ENCODE results near the gene GRIA3. TPM values are rescaled to one million over a fixed set of nuclear protein-coding genes. Genes with fewer than 3 reads are reported as not detected.

The GRIA3 gene
- total and polyA plus RNA-seq, 4 experiments from 2014 or later = not detected

- Histone ChIP-seq H3K4me3 (ENCODE audit: low read length in 2 of 2) (no peak overlapping the region), H3K9me3 (ENCODE audit: control insufficient read depth in 1 of 2, low read length in 2 of 2) (no peaks in the 10 kb centered on the region), H3K27ac (ENCODE audit: low read depth, low read length) (no peak overlapping the region), H3K36me3 (ENCODE audit: insufficient read depth, low read length) (no peaks in the 10 kb centered on the region), H3K27me3 (ENCODE audit: insufficient read depth, low read length) (no peaks in the 10 kb centered on the region), H3K4me1 (ENCODE audit: insufficient read depth, low read length) (no peaks in the 10 kb centered on the region)
- Mint-ChIP-seq H3K4me3 (no peak overlapping the region), H3K4me1 (no peaks in the 10 kb centered on the region), H3K27ac (no peak overlapping the region), H3K36me3 (no peaks in the 10 kb centered on the region), H3K9me3 (no peaks in the 10 kb centered on the region), H3K27me3 (no peaks in the 10 kb centered on the region)
- ChIA-PET POLR2A (ENCODE audit: partially characterized antibody) (no interaction called here), CTCF (ENCODE audit: partially characterized antibody) (no interaction called here)
- intact Hi-C loops (cut with micrococcal nuclease) = no loop called here
- DNase-seq = no peak
Observed at GRCh38 chrX:123481913-123482851, 298.1 kb downstream of the GRIA3 start.

- H3K27me3 Mint-ChIP-seq = peaks cover 0 to 1% of the 10 kb centered on the region in 2 donors
- CTCF ChIA-PET (ENCODE audit: partially characterized antibody) = no interaction called here
Observed at GRCh38 chrX:123486297-123486696, 302.2 kb downstream of the GRIA3 start.

GRCh38 chrX:123487236-123487635, 303.2 kb downstream of the GRIA3 start:
- ChIA-PET CTCF (ENCODE audit: partially characterized antibody) (no interaction called here), POLR2A (ENCODE audit: partially characterized antibody) (no interaction called here)
- Mint-ChIP-seq H3K9me3 (no peaks in the 10 kb centered on the region), H3K27ac (no peak overlapping the region), H3K27me3 (peaks cover 0 to 1% of the 10 kb centered on the region in 2 donors), H3K4me3 (no peak overlapping the region), H3K4me1 (no peaks in the 10 kb centered on the region), H3K36me3 (no peaks in the 10 kb centered on the region)
- H3K36me3 ChIP-seq (ENCODE audit: insufficient read depth, low read length) = no peaks in the 10 kb centered on the region
- intact Hi-C loops (cut with micrococcal nuclease) = no loop called here
- DNase-seq = no peak
- no peaks in the 10 kb centered on the region for H3K9me3 ChIP-seq (ENCODE audit: control insufficient read depth in 1 of 2, low read length in 2 of 2)
- no peak overlapping the region for H3K4me3 ChIP-seq (ENCODE audit: low read length in 2 of 2)
- H3K27me3 ChIP-seq (ENCODE audit: insufficient read depth, low read length) = no peaks in the 10 kb centered on the region
- H3K4me1 ChIP-seq (ENCODE audit: insufficient read depth, low read length) = no peaks in the 10 kb centered on the region
- H3K27ac ChIP-seq (ENCODE audit: low read depth, low read length) = no peak overlapping the region

More at GRCh38 chrX:123486297-123486696, 302.2 kb downstream of the GRIA3 start:
- Histone ChIP-seq H3K27me3 (ENCODE audit: insufficient read depth, low read length) (no peaks in the 10 kb centered on the region), H3K27ac (ENCODE audit: low read depth, low read length) (no peak overlapping the region), H3K36me3 (ENCODE audit: insufficient read depth, low read length) (no peaks in the 10 kb centered on the region), H3K9me3 (ENCODE audit: control insufficient read depth in 1 of 2, low read length in 2 of 2) (no peaks in the 10 kb centered on the region), H3K4me1 (ENCODE audit: insufficient read depth, low read length) (no peaks in the 10 kb centered on the region), H3K4me3 (ENCODE audit: low read length in 2 of 2) (no peak overlapping the region)
- intact Hi-C loops (cut with micrococcal nuclease) = no loop called here
- POLR2A ChIA-PET (ENCODE audit: partially characterized antibody) = no interaction called here
- Mint-ChIP-seq H3K4me1 (no peaks in the 10 kb centered on the region), H3K4me3 (no peak overlapping the region), H3K27ac (no peak overlapping the region), H3K36me3 (no peaks in the 10 kb centered on the region), H3K9me3 (no peaks in the 10 kb centered on the region)
- DNase-seq = no peak

DNA sequence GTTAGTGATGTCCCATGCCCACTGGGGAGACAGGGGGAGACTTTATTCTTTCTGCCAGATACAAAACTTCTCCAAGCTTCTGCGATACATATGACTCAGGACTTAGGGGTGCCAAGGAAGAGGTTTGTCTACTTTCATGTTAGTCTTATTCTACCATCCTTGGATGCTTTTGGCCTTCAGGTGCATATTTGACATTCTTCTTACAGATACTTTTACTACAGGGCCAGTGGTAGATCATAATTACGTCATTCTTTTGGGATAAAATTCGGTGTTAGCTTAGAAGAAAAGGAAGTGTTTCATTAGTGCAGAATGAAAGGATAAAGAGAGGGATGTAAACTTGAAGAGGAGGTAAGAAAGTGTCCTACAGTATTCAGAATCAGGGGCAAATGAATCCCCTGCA, 303.6 kb downstream of the GRIA3 start:
- H3K4me1 Mint-ChIP-seq = no peaks in the 10 kb centered on the region

DNA sequence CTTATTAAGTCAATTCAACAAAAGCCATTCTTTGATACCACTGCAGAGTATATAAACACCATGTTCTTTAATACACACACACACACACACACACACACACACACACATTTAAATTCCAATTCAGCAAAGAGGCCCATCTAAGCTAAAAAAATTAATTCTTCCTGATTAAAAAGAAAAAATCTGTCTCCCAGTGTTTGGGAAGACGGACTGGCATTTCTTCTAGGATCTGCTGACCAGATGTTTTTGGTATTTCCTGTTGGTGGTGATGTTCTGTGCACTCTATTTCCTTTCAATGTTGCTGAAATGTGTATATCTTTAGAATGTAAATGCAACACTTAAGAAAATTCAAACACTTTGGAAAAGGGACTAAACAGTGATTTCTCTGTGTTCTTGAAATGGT, 304.9 kb downstream of the GRIA3 start:
- ChIA-PET CTCF (ENCODE audit: partially characterized antibody) (no interaction called here), POLR2A (ENCODE audit: partially characterized antibody) (no interaction called here)
- no peaks in the 10 kb centered on the region for H3K4me1 Mint-ChIP-seq
- Histone ChIP-seq H3K4me3 (ENCODE audit: low read length in 2 of 2) (no peak overlapping the region), H3K9me3 (ENCODE audit: control insufficient read depth in 1 of 2, low read length in 2 of 2) (no peaks in the 10 kb centered on the region), H3K27ac (ENCODE audit: low read depth, low read length) (no peak overlapping the region), H3K4me1 (ENCODE audit: insufficient read depth, low read length) (no peaks in the 10 kb centered on the region), H3K36me3 (ENCODE audit: insufficient read depth, low read length) (no peaks in the 10 kb centered on the region), H3K27me3 (ENCODE audit: insufficient read depth, low read length) (no peaks in the 10 kb centered on the region)
- no peak for DNase-seq
- intact Hi-C loops (cut with micrococcal nuclease) = no loop called here
- no peaks in the 10 kb centered on the region for H3K9me3 Mint-ChIP-seq
- H3K27me3 Mint-ChIP-seq = peaks cover 0 to 1% of the 10 kb centered on the region in 2 donors
- H3K27ac Mint-ChIP-seq = no peak overlapping the region
- H3K4me3 Mint-ChIP-seq = no peak overlapping the region
- H3K36me3 Mint-ChIP-seq = no peaks in the 10 kb centered on the region

More for the DNA sequence above, 303.6 kb downstream of the GRIA3 start:
- Histone ChIP-seq H3K27me3 (ENCODE audit: insufficient read depth, low read length) (no peaks in the 10 kb centered on the region), H3K4me3 (ENCODE audit: low read length in 2 of 2) (no peak overlapping the region), H3K4me1 (ENCODE audit: insufficient read depth, low read length) (no peaks in the 10 kb centered on the region), H3K9me3 (ENCODE audit: control insufficient read depth in 1 of 2, low read length in 2 of 2) (no peaks in the 10 kb centered on the region), H3K27ac (ENCODE audit: low read depth, low read length) (no peak overlapping the region), H3K36me3 (ENCODE audit: insufficient read depth, low read length) (no peaks in the 10 kb centered on the region)
- DNase-seq = no peak
- Mint-ChIP-seq H3K27me3 (peaks cover 0 to 1% of the 10 kb centered on the region in 2 donors), H3K36me3 (no peaks in the 10 kb centered on the region), H3K27ac (no peak overlapping the region), H3K4me3 (no peak overlapping the region), H3K9me3 (no peaks in the 10 kb centered on the region)
- CTCF ChIA-PET (ENCODE audit: partially characterized antibody) = no interaction called here
- POLR2A ChIA-PET (ENCODE audit: partially characterized antibody) = no interaction called here
- intact Hi-C loops (cut with micrococcal nuclease) = no loop called here

DNA sequence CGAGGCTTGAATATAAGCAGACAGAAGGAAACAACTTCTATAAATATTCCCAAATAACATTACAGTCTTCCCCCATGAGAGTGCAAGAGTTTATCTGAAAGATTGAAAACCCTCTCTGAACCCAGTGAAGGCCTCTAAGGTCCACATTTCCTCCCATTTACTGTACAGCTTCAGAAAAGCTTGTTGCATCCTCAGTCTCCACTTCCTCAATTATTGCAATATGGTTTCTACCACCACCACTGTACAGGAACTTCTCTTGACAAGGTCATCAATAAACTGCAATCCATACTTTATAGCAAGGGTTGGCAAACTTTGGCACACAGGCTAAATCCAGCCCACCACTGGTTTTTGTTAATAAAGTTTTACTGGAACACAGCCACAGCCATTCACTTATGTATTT, 309.8 kb downstream of the GRIA3 start:
- POLR2A ChIA-PET (ENCODE audit: partially characterized antibody) = no interaction called here
- CTCF ChIA-PET (ENCODE audit: partially characterized antibody) = no interaction called here
- Histone ChIP-seq H3K36me3 (ENCODE audit: insufficient read depth, low read length) (no peaks in the 10 kb centered on the region), H3K4me3 (ENCODE audit: low read length in 2 of 2) (no peak overlapping the region), H3K27me3 (ENCODE audit: insufficient read depth, low read length) (no peaks in the 10 kb centered on the region), H3K9me3 (ENCODE audit: control insufficient read depth in 1 of 2, low read length in 2 of 2) (no peaks in the 10 kb centered on the region), H3K4me1 (ENCODE audit: insufficient read depth, low read length) (no peaks in the 10 kb centered on the region), H3K27ac (ENCODE audit: low read depth, low read length) (no peak overlapping the region)
- Mint-ChIP-seq H3K27ac (no peak overlapping the region), H3K36me3 (no peaks in the 10 kb centered on the region), H3K4me3 (no peak overlapping the region), H3K27me3 (peaks cover 0 to 1% of the 10 kb centered on the region in 2 donors), H3K9me3 (peaks cover 0 to 3% (median 0%) of the 10 kb centered on the region in 8 donors), H3K4me1 (no peaks in the 10 kb centered on the region)
- intact Hi-C loops (cut with micrococcal nuclease) = no loop called here
- DNase-seq = no peak

- Mint-ChIP-seq H3K4me3 (no peak overlapping the region), H3K4me1 (no peaks in the 10 kb centered on the region), H3K36me3 (no peaks in the 10 kb centered on the region), H3K27me3 (peaks cover 0 to 1% of the 10 kb centered on the region in 2 donors), H3K9me3 (peaks cover 0 to 6% (median 0%) of the 10 kb centered on the region in 8 donors), H3K27ac (no peak overlapping the region)
- Histone ChIP-seq H3K4me1 (ENCODE audit: insufficient read depth, low read length) (no peaks in the 10 kb centered on the region), H3K27ac (ENCODE audit: low read depth, low read length) (no peak overlapping the region), H3K36me3 (ENCODE audit: insufficient read depth, low read length) (no peaks in the 10 kb centered on the region), H3K4me3 (ENCODE audit: low read length in 2 of 2) (no peak overlapping the region), H3K9me3 (ENCODE audit: control insufficient read depth in 1 of 2, low read length in 2 of 2) (no peaks in the 10 kb centered on the region), H3K27me3 (ENCODE audit: insufficient read depth, low read length) (no peaks in the 10 kb centered on the region)
- intact Hi-C loops (cut with micrococcal nuclease) = no loop called here
- ChIA-PET POLR2A (ENCODE audit: partially characterized antibody) (no interaction called here), CTCF (ENCODE audit: partially characterized antibody) (no interaction called here)
- no peak for DNase-seq
Observed at GRCh38 chrX:123499787-123500186, 315.7 kb downstream of the GRIA3 start.
